GM19099 (cell line): ENCODE measurements around the gene TNFRSF17.

Experiments used
- POLR2A ChIP-seq: IDR thresholded peaks from 3 replicates; pipeline ENCODE4 v1.6.1; 2011; ENCODE audit warnings: low read depth; ENCODE audit not compliant: insufficient read length; ENCODE audit errors: extremely low read depth

Gene TNFRSF17

GRCh38 chr16:12017558-12017957 is 52.5 kb downstream of the TNFRSF17 start:
- no peak for TF ChIP-seq POLR2A
